ENCODE measurements around the gene FXYD7. TPM values are rescaled to one million over a fixed set of nuclear protein-coding genes. Genes with fewer than 3 reads are reported as not detected.

The FXYD7 gene
- total and polyA plus RNA-seq, 2 of the 13 experiments (the other 11 are each of a cell fraction or from before 2014, with no cell fraction given): 0.55 TPM; not detected in 1

- no peak for TF ChIP-seq ZSCAN12 (CRISPR knock-in tag; IDR thresholded peaks at IDR 0.05)
- TF ChIP-seq RORA (CRISPR knock-in tag; IDR thresholded peaks at IDR 0.05): no peak
- TF ChIP-seq REST (IDR thresholded peaks at IDR 0.05; ENCODE audit: borderline replicate concordance in 1 of 2, low read depth in 1 of 2, low read length in 2 of 2): no peak
- TF ChIP-seq ATRX (CRISPR knock-in tag; IDR thresholded peaks at IDR 0.05; ENCODE audit: borderline replicate concordance): no peak
- TF ChIP-seq MAF1 (CRISPR knock-in tag; IDR thresholded peaks at IDR 0.05; ENCODE audit: borderline replicate concordance): no peak
- no peak for TF ChIP-seq MZF1 (CRISPR knock-in tag; IDR thresholded peaks at IDR 0.05; ENCODE audit: borderline replicate concordance)
- TF ChIP-seq ZNF674 (CRISPR knock-in tag; IDR thresholded peaks at IDR 0.05; ENCODE audit: low read depth): no peak
- peak; percentile 41; the same call in 1 of the 2 replicates for TF ChIP-seq CEBPG (CRISPR knock-in tag; IDR thresholded peaks at IDR 0.05)
- no peak for TF ChIP-seq ZBTB49 (CRISPR knock-in tag; IDR thresholded peaks at IDR 0.05; ENCODE audit: borderline replicate concordance)
- TF ChIP-seq ZNF773 (CRISPR knock-in tag; IDR thresholded peaks at IDR 0.05; ENCODE audit: borderline replicate concordance): no peak
- no peak for TF ChIP-seq ZNF75D (CRISPR knock-in tag; IDR thresholded peaks at IDR 0.05; ENCODE audit: borderline replicate concordance)
- no peak for TF ChIP-seq ZNF790 (CRISPR knock-in tag; IDR thresholded peaks at IDR 0.05; ENCODE audit: borderline replicate concordance)
- no peak for TF ChIP-seq CSRNP1 (CRISPR knock-in tag; IDR thresholded peaks at IDR 0.05)
- TF ChIP-seq MNT (IDR thresholded peaks at IDR 0.05): peak; percentile 52
- no peak for TF ChIP-seq ZNF770 (CRISPR knock-in tag; IDR thresholded peaks at IDR 0.05)
- TF ChIP-seq FOXP1 (IDR thresholded peaks at IDR 0.05): no peak
- peak; percentile 47; the same call in 1 of the 2 replicates for TF ChIP-seq FOXP1 (CRISPR knock-in tag; IDR thresholded peaks at IDR 0.05)
- no peak for TF ChIP-seq NAIF1 (CRISPR knock-in tag; IDR thresholded peaks at IDR 0.05; ENCODE audit: borderline replicate concordance)
Measured at GRCh38 chr19:35136977-35137702, 5.9 kb upstream of the FXYD7 start (continued).

Measured in HepG2 (cell line).